Fibroblast of mammary gland (primary cell): ENCODE results near the gene TUSC7.

ENCODE experiments used
- DNase-seq: peaks from one replicate; pipeline ENCODE4 v3.0.0-alpha.2; 2010; ENCODE audit warnings: low read depth
- H3K4me3 ChIP-seq: 2 replicates; pipeline ENCODE4 v1.5.1; 2011; ENCODE audit warnings: low read depth, mild to moderate bottlenecking, low read length, moderate library complexity; ENCODE audit not compliant: control insufficient read depth
- TF ChIP-seq, protein P1 (sequence below): conservative IDR thresholded peaks from 2 replicates; pipeline ENCODE4 v1.5.1; 2011; ENCODE audit warnings: low read depth, low read length, inconsistent platforms; ENCODE audit not compliant: control insufficient read depth, insufficient read depth

The TUSC7 gene

GRCh38 chr3:116757315-116757714, 47.7 kb downstream of the TUSC7 start:
- H3K4me3 ChIP-seq: no peak overlapping the region
- TF ChIP-seq, protein P1, sequence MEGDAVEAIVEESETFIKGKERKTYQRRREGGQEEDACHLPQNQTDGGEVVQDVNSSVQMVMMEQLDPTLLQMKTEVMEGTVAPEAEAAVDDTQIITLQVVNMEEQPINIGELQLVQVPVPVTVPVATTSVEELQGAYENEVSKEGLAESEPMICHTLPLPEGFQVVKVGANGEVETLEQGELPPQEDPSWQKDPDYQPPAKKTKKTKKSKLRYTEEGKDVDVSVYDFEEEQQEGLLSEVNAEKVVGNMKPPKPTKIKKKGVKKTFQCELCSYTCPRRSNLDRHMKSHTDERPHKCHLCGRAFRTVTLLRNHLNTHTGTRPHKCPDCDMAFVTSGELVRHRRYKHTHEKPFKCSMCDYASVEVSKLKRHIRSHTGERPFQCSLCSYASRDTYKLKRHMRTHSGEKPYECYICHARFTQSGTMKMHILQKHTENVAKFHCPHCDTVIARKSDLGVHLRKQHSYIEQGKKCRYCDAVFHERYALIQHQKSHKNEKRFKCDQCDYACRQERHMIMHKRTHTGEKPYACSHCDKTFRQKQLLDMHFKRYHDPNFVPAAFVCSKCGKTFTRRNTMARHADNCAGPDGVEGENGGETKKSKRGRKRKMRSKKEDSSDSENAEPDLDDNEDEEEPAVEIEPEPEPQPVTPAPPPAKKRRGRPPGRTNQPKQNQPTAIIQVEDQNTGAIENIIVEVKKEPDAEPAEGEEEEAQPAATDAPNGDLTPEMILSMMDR: no peak
- no peak for DNase-seq

DNA sequence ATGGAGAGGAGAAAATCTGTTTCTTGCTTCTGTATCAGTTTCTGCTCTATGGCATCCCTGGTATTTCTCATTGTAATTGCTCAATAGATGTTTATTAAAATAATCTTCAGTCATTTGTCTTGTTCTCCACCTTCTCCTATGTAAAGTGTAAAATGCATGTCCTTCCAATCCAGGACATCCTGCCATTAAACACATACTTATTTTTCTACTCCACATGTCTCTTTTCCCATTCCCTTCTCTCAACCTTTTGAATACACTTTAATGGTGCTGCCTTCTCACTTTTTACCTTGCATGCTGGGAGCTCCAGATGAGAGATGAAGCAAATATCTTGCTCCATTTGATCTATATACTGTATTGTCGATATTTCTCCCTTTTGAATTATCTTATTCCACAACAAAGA, 49.7 kb downstream of the TUSC7 start:
- no peak for DNase-seq
- TF ChIP-seq, protein P1: no peak

More for the DNA sequence above, 49.7 kb downstream of the TUSC7 start:
- no peak overlapping the region for H3K4me3 ChIP-seq
